Measurements from ENCODE around the gene PTPN12.

The PTPN12 gene

GRCh38 chr7:77565917-77566316 is 28.8 kb downstream of the PTPN12 start:
- H3K4me3 ChIP-seq (ENCODE audit: low read depth, low read length) = no peak overlapping the region
- no peak for TF ChIP-seq POLR2A (IDR thresholded peaks at IDR 0.05; ENCODE audit: extremely low read depth, insufficient read length)
- no peak for TF ChIP-seq MYC (IDR thresholded peaks at IDR 0.05; ENCODE audit: low read depth, low read length)
- no peak for TF ChIP-seq CTCF (IDR thresholded peaks at IDR 0.05; ENCODE audit: low read depth, low read length)
- no peak for TF ChIP-seq MAX (IDR thresholded peaks at IDR 0.05; ENCODE audit: low read depth, low read length)
- peak; percentile 81 for DNase-seq (ENCODE audit: low read depth)

- DNase-seq (ENCODE audit: low read depth) = no peak
- no peak overlapping the region for H3K4me3 ChIP-seq (ENCODE audit: low read depth, low read length)
- TF ChIP-seq CTCF (IDR thresholded peaks at IDR 0.05; ENCODE audit: low read depth, low read length) (no peak), MAX (IDR thresholded peaks at IDR 0.05; ENCODE audit: low read depth, low read length) (no peak), POLR2A (IDR thresholded peaks at IDR 0.05; ENCODE audit: extremely low read depth, insufficient read length) (no peak), MYC (IDR thresholded peaks at IDR 0.05; ENCODE audit: low read depth, low read length) (no peak)
Measured at GRCh38 chr7:77566421-77566820, 29.3 kb downstream of the PTPN12 start.

GRCh38 chr7:77569514-77570232 is 32.6 kb downstream of the PTPN12 start:
- TF ChIP-seq POLR2A (IDR thresholded peaks at IDR 0.05; ENCODE audit: extremely low read depth, insufficient read length) (no peak), MAX (IDR thresholded peaks at IDR 0.05; ENCODE audit: low read depth, low read length) (no peak), CTCF (IDR thresholded peaks at IDR 0.05; ENCODE audit: low read depth, low read length) (no peak), MYC (IDR thresholded peaks at IDR 0.05; ENCODE audit: low read depth, low read length) (no peak)
- DNase-seq (ENCODE audit: low read depth) = no peak

GRCh38 chr7:77570330-77571011 is 33.4 kb downstream of the PTPN12 start:
- peak; percentile 40; the same call in 1 of the 2 replicates for TF ChIP-seq MYC (IDR thresholded peaks at IDR 0.05; ENCODE audit: low read depth, low read length)
- no peak for TF ChIP-seq CTCF (IDR thresholded peaks at IDR 0.05; ENCODE audit: low read depth, low read length)
- H3K4me3 ChIP-seq (ENCODE audit: low read depth, low read length) = no peak overlapping the region
- DNase-seq (ENCODE audit: low read depth) = peak; percentile 87

More at GRCh38 chr7:77569514-77570232, 32.6 kb downstream of the PTPN12 start:
- no peak overlapping the region for H3K4me3 ChIP-seq (ENCODE audit: low read depth, low read length)

GRCh38 chr7:77571801-77572200 is 34.7 kb downstream of the PTPN12 start:
- no peak for TF ChIP-seq CTCF (IDR thresholded peaks at IDR 0.05; ENCODE audit: low read depth, low read length)
- no peak for TF ChIP-seq POLR2A (IDR thresholded peaks at IDR 0.05; ENCODE audit: extremely low read depth, insufficient read length)
- no peak for TF ChIP-seq MAX (IDR thresholded peaks at IDR 0.05; ENCODE audit: low read depth, low read length)
- TF ChIP-seq MYC (IDR thresholded peaks at IDR 0.05; ENCODE audit: low read depth, low read length) = no peak
- DNase-seq (ENCODE audit: low read depth) = no peak
- no peak overlapping the region for H3K4me3 ChIP-seq (ENCODE audit: low read depth, low read length)

All from NB4 (cell line).